ENCODE data around the gene MAB21L3.

The MAB21L3 gene

GRCh38 chr1:116110567-116111523 is at the start of gene MAB21L3:
TSS of gene MAB21L3 (plus strand) at chr1:116111399. CDS start at chr1:116112616, 1,217 bp downstream.
- DNase-seq, result no peak

GRCh38 chr1:116062201-116062600 is 49.0 kb upstream of the MAB21L3 start:
- DNase-seq, result no peak

DNA sequence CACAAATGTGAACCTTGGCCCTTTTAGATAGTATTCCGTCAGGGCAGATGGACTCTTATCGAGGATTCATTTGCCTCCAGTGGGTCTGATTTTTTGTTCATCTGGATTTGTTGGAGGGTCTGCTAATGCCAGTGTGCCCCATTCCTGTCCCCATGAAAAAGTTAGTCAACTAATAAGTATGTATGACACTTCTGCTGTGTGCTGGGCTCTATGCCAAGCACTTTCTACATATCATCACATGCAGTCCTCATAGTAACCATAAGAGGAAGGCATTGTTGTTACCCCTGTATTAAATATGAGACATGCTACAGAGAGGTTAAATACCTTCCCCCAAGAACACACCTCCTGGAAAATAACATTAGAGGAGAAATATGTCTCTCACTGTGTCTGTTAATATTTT is 46.6 kb upstream of the MAB21L3 start:
- no peak for DNase-seq

DNA sequence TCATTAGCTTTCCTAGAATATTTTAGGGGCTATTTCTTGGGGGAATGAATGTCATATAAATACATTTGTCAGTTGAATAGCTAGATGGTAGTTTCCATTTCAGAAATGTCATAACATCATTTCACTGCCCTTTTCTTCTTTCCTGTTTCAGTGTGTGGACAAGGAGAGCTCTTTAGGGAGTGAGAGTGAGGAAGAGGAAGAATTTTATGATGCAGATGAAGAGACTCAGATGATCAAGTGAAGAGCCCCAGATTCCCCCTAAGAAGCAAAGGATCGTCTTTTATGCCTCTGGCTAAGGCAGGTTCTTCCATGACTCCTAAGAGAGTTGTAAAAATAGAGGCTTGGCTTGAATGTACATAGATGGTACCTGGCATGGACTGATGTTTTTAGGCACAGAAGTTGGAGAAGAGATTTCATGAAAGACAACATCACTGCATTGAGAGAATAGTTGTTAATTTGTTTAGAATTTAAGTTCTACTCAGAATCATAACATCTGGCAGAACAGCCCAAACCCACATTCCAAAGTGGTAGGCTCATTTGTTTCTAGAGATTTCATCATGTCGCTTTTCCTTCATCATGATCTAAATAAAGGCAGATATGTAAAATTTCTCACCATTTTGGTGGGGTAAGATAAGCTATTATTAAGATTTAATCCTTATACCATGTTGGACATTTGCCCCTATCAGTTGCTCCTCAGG is 44.2 kb upstream of the MAB21L3 start:
- no peak for DNase-seq

DNA sequence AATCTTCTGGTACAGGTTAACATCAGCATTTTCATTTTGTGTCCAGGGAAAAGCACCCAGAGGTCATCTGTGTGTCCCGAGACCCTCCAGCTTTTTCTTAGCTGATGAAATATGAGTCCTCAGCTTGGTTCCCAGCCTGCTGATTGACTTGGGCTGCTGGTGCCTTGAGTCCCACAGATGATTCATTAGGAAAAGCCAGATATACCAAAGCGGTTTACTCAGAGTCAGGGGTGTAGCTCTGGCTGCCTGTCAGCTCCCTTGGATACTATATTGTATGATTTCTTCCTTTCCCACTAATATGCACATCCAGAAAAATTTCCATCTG is 43.7 kb upstream of the MAB21L3 start:
- DNase-seq, result no peak

DNA sequence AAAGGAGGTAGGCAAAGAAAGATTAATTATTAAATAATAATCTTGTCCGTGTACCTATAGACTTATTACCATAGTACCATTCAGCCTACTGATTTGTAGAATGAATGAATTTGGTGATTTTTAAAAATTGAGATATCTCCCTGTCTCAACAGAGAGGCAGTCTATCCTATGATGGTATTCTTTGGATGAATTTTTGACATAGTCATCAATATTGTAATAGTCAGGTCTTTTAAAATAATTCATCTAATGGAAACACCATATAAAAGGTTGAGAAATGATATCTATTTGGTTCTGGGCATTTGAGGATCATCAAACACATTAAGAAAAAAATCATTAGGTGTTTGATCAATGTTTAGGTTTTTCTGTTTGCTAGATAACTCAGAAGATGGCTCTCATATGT is 35.6 kb upstream of the MAB21L3 start:
- no peak for DNase-seq

DNA sequence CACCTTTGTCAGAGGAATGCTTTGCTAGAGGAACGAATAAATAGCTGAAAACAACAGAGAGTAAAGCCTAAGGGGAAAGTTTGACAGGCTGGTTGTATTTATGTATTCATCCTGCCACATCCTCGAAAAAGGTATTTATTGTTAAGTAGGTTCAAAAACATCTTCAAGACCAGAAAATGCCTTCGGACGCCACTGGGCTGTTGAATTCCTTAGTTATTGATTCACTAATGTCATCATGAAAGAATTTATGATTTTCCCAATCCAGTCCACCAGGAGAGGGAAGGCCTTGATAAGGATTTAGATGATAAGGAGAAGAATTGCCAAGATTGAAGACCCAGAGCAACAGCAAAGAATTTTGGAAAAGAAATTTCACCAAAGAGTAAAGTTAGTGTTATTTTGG is 35.2 kb upstream of the MAB21L3 start:
- DNase-seq, result no peak

GRCh38 chr1:116076831-116077230 is 34.4 kb upstream of the MAB21L3 start:
- no peak for DNase-seq

- DNase-seq, result no peak
Observed at GRCh38 chr1:116078699-116079223, 32.4 kb upstream of the MAB21L3 start.

DNA sequence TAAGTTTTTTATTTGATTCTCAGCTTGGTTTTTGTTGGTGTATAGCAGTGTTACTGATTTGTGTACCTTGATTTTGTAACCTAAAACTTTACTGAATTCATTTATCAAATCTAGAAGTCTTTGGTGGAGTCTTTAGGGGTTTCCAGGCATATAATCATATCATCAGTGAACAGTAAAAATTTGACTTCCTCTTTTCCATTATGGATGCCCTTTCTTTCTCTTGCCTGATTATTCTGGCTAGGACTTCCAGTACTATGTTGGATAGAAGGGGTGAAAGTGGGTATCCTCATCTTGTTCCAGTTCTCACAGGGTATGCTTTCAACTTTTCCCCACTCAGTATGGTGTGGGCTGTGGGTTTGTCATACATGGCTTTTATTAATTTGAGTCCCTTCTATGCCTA is 23.6 kb upstream of the MAB21L3 start:
- no peak for DNase-seq

GRCh38 chr1:116089870-116090269 is 21.3 kb upstream of the MAB21L3 start:
- DNase-seq, result no peak

DNA sequence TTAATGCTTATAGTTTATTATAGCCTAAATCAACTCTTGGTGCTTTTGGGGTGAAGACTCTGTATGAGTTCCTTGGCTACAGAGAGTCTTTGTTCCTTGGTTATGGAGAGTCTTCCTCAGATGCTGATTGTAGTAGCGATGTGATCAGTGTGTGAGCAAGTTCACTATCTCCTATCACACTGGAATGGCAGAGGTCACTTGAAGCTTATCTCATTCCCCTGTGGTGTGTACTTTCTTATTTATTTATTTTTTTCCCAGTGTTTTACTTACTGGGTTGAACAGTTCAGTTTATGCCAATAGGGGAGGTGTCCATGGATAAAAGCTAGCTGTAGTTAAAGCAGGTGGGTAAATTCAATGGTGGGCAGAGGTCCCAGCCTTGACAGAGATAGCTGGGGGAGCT is 20.1 kb upstream of the MAB21L3 start:
- DNase-seq, result no peak

- no peak for DNase-seq
Observed at GRCh38 chr1:116092752-116093489, 18.3 kb upstream of the MAB21L3 start.

GRCh38 chr1:116095027-116095426 is 16.2 kb upstream of the MAB21L3 start:
- no peak for DNase-seq

GRCh38 chr1:116096013-116096618 is 15.1 kb upstream of the MAB21L3 start:
- no peak for DNase-seq

DNA sequence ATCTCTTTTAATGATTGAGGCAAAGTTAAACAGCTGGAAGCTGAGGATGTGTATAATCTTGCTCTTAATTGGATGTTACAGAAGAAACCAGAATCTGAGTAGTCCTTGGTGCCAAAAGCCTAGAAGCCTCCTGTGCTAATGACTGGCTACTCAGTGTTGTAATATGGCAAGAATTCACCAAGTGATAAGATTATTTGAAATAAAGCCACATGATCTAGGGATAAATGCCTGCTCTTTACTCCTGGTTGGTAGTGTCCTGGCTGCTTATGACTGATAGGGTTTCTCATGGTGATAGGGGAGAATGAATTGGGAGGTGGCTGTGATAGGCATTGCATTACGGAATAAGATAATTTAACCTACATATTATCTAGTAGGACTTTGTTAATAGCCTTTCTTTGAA is 13.6 kb upstream of the MAB21L3 start:
- no peak for DNase-seq

DNA sequence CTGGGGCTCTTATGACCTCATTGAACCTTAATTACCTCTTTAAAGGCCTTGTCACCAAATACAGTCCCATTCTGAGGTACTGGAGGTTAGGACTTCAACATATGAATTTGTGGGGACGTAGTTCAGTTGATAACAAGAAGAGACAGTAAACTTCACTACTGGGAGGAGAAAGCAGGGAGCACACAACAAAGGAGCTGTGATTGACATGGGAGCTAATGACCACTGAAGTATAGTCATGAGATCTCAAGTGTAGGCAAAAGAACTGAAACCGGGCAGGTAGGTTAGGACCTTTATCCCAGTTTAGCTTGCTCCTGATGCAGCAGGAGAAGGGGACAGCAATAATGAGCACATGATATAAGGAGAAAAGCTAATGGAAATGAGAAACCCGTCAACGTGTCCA is 11.8 kb upstream of the MAB21L3 start:
- no peak for DNase-seq

DNA sequence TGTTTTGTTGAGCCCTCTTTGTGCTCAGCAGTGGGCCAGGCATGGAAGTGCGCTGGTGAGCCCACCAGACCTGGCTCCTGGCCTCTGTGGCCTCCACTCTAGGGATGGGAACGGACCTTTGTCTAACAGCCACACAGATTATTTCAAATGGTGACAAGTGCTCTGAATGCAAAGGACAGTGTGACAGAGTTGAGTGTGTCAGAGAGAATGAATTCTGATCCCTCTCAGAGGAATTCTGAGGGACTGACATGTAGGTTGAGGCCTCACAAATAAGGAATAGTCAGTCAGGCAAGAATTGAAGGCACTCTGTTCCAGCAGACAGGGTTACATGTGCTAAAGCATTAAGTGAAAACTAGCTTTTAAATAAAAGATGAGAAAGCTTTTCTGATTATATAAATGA is 11.3 kb upstream of the MAB21L3 start:
- no peak for DNase-seq

DNA sequence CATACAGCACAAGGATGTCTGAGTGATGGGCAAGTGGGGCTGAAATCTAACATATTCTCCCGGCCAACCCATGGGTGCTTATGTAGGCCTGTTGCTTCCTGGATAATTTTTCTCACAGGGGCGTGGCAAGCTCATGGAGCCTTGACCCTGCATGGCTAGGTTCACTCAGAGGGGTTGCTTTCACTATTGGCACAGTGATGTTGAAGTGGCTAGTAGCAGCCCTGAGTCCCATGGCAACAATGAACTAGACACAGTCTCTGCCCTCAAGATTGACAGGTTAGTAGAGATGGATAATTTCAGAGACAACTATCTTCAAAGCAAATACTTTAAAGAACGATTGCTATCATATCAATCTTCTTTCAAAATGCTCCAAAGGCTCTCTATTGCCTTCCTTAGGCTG is 6.5 kb upstream of the MAB21L3 start:
- no peak for DNase-seq

DNA sequence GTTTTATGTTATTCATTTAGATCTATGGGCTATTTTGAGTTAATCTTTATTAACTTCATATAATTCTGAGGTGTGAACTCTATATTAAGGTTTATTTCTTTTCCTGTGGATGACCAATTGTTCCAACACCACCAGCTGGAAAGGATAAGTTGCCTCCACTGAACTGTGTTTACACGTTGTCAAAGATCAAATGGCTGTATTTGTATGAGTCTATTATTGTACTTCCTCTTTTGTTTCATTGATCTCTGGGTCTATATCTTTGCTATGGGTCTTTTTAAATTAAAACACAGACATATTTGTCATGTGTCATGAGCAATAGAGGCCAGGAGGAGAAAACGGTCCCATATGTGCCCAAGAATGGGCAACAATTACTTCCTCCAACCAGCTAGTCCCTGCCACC is 5.2 kb upstream of the MAB21L3 start:
- no peak for DNase-seq

DNA sequence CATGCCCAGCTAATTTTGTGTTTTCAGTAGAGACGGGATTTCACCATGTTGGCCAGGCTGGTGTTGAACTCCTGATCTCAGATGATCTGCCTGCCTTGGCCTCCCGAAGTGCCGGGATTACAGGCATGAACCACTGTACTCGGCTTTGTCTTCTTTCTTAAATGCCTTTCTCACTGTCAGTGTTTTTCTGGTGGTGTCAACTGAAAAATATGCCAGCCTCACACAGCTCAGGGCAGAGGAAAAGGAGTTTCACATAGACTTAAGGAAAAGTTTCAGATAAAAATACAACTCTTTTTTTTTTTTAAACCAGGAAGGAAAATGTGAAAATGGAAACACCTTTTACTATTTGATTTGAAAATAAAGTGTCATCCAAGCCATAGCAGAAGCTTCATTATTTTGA is 4.6 kb upstream of the MAB21L3 start:
- DNase-seq, result no peak

- DNase-seq, result no peak
Observed at GRCh38 chr1:116107371-116107770, 3.8 kb upstream of the MAB21L3 start.

DNA sequence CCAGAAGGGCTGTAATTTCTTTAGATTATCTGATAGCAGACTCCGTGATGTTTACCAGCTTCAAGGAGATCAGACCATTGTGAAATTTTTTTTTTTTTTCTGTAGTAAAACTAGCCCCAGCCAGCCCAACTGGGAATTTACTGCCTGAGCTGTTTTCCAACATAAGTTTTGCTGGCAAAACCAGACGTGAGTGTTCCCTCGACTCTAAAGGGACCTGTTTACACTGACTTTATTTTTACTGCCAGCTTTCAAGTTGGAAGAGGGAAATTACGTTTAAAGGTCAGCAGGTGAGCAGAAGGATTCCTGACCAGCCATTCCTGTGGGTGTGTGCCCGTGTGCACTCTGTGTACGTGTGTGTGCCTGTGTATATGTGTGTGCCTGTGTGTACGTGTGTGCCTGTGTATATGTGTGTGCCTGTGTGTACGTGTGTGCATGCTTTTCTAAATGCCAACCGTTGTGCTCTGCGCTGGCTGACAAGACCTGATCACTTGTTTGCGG is 374 bp downstream of the MAB21L3 start:
- DNase-seq, result no peak

Measured in DMS 273 treated with DMSO at 0.1 percent for 48 hours (cell line).